Measurements from ENCODE around the gene TCF20.
A peak's percentile ranks its signal among the peaks of the same experiment; 100 is the strongest.

TCF20 gene

DNA sequence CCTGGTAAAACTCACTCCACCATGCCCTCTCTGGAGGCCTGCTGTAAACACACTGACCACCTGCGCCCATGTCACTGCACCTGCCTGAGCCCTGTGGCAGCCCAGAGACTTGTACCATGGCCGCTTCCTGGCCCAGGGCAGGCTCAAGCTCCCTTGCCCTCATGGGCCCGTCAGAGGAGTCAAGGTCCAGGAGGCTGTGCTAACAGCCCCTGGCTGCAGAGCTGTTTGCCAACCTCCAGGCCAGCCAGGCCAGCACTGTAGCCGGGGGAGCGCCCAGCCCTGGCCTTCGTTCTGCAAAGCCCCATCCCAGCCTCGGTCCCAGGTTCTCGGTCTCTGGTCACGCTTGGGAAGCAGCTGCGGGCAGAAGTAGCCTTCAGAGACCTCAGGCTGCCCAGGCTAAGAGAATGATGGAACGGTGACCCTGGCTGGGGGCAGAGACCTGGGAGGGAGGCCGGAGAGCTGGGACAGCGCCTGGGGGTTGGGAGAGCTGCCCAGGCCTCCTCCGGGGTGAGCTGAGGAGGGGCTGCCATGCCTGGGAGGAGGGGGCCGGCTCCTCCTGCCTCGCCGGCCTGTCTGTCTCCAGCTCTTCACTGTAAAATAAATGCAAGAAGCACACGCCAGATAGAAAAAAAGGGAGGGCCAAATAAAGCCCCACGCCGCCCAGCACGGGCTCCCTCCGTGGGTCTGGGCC lies 11.9 kb upstream of the TCF20 start:
- no peak for DNase-seq (ENCODE audit: low spot score)

DNA sequence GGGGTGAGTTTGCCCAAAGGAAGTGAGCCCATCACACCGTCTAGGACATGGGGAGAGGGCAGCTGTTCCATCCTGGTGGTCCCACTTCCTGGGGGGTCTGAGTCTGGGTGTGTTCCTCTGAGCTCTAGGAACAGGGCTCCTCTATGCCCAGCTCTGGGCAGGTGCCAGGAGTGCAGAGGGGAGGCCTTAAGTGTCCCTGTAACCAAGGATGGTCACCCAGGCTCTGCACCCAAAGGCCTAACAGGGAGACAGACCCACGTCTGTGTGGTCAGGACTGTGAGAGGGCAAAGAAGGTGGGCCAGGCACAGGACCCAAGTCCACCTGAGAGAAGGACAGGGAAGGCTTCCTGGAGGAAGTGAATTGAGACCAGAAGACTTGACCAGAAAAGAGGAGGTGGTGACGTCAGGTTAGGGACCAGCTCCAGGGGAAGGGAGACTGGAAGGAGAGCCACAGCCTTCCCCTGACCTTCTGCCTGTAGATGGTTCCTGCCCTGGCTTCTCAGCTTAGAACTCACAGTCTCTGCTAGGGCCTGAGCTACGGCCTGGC lies 11.3 kb upstream of the TCF20 start:
- DNase-seq (ENCODE audit: low spot score), result no peak

DNA sequence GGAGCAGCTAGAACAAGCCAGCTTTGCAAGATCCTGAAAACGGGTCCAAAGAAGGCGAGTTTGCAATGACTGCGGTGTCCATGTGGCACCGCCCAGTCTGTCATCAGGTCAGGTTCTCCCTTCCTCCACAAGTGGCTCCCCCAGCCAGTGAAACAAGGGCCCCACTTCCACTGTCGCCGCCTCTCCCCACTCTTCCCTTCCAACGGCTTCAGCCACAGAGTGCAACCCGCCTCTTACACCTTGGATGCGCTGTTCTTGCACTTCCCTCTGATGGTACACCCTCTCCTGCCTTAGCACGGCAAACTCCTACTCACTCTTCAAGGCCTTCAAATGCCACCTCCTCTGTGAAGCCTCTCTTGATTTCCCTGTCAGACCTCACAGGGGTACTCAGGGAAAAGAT lies 10.8 kb upstream of the TCF20 start:
- DNase-seq (ENCODE audit: low spot score), result no peak

DNA sequence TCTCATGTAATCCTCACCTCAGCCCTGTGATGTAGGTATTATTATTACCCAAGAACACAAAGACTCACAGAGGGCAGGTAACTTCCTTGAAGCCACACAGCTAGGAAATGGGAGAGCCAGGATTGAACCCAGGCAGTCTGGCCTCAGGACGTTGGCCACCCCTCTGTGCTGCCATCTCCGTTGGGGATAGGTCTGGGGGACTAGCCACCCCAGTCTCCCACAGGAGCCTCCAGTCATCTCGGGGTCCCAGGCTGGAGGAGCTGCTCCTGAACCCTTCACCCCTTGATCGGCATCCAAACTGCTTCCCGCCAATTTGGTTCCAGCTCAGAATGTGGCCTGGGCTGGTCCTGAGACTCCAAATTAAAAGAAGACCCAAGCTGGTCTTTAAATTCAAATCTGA lies 10.4 kb upstream of the TCF20 start:
- DNase-seq (ENCODE audit: low spot score), result peak; percentile 23

DNA sequence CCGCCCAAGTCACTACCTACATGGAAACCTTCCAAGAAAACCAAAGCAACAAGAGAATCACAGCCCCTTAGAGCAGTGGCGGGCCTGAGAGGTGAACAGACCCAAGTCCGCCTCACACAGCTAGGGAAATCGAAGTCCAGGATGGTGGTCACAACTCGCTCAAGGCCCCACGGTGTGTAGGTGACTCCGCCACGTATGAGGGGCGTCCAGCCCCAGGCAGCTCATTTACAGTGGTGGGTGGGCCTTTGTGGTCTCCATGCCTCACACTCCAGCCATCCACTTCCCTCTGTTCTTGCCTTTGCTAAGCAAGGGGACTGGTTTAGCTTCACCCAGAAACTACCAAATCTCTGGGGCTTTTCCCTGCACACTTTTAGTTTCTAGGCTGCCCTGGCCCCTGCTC lies 9.7 kb upstream of the TCF20 start:
- no peak for DNase-seq (ENCODE audit: low spot score)

DNA sequence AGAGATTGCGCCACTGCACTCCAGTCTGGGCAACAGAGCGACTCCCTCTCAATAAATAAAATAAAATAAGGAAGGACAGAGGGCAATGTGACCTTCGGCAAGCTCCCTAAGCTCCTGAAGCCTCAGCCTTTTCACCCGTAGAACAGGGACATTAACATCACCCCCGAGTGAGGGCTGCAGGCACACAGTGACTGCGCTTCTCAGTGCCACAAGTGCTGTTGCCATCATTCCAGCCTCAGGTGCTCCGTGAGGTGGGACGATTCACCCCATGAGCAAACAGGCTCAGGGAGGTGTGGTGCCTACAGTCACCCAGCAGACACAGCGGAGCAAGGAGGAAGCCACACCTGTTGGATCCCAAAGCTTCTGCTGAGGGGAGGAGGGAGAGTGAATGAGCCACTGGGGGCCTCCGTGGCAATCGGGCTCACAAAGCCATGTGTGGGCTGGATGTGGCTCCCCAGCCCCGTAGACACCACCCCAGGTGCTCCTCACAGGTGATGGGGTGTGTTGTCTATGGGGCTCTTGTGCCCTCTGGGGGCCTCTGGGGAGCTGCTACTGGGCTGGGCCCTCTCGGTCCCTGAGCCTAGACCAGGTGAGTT lies 9.1 kb upstream of the TCF20 start:
- DNase-seq (ENCODE audit: low spot score), result no peak

DNA sequence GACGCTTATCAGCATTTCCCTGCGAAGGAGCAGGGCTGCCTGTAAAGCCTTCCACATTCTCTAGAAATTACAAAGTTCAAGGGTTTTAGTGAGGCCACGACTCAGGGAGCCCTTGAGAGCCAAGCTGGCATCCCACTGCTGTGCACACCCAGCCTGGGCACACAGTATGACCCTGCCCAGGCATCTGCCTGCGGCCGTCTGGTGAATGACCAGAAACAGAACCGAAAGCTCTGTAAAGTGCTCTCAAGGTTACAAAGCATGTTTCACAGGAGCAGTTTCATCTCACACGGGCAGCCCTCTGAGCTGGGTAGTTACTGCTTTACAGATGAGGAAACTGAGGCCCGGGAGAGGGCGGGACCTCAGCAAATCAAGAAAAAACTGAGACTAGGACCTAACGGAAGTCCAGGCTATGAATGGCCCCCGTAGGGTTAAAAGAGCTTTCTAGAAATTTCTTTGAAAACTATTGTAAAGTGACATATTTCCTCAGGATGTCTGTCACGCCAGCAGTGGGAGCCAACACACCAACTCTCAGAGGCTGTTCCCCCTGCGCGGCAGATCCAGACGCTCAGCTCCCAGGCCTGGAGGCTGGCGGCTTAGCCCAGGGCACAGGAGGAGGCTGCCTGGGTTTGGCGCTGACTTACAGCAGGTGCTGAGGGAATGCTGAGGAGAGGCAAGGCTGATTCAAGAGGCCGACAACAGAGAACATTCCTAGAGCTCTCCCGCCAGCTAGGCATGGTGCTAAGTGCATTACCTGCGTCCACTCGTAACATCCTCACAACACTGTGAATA lies 7.7 kb upstream of the TCF20 start:
- no peak for DNase-seq (ENCODE audit: low spot score)

DNA sequence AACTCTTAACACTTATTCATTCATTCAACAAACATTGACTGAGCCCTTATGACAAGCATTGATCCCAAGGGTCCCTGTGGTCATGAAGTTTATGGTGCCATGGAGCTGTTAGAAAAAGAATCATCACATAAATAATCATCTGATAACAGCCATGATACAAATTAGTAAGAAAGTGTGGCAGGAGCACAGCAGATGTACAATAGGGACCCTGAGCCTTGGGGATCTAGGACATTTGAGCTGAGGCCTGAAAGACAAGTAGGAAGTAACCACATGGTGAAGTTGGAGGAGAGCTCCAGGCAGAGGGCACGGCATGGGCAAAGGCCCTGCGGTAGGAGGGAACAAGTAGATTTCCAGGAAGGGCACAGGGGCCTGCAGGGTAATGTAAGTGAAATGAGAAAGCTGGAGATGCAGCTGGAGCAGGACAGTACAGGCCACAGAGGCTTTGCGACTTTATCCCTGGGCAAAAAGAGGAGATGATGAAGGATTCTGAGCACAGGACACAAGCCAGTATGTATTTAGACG lies 6.8 kb upstream of the TCF20 start:
- DNase-seq (ENCODE audit: low spot score), result no peak

DNA sequence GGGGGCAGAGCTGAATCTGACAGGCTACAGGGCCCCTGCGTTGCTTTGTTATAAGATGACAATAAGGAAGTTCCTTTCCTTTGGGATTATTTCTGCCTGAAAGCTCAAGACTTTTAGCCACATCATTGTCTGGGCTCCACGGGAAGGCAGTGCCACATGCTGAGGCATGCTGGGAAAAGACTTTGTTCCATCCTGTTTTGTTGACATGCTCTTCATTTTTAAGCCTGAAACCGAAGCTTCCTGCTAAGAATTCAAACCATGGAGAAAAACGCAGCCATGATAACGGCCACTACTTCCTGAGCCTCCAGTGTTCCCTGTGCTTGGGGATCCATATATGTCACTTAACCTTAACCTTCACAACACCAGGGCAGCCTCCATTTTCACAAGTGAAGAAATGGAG lies 5.5 kb upstream of the TCF20 start:
- DNase-seq (ENCODE audit: low spot score), result no peak

DNA sequence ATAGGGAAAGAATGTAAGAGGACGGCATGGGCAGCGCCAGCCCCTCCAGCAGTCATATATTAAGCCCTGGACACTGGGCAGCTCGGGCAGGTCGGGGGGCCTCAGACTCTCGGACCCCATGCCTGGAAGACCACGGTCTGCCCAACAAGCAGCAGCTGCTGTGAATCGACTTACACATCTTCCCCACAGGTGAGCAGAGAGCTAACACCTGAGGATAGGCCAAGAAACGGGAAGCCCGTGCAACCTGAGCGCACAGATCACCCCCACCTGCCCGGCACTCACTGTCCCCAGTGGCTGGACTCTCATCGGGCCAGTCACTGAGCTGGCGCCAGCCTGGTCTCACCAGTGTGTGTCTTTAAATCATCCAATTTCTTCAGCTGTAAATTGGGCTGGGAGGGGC lies 4.7 kb upstream of the TCF20 start:
- DNase-seq (ENCODE audit: low spot score), result no peak

DNA sequence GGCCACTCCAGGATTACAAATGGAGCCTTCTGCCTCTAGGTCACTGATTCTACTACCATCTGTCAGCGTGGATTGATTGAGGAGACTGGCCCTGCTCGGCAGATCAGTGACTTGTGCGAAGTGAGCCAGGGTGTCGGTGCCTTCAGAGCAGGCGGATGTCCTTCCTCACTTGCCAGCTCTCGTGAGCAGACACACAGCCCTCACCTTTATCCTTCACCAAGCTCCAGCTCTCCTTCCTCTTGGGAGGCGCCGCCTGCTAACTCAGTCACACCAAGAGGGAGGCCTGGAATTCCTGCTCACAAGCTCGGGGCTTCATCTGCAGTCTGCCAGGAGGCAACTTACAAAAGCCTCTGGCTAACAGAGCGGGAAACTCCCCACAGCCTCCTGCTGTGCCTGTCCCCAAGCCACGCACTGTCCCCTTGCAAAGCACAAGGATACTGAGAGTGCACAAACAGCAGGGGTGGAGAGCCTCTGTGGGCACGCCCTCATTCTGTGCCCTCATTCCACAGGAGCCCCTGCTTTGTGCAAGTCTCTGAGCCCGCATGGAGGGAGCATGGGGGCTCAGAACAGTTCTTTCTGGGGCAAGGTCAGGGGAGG lies 3.5 kb upstream of the TCF20 start:
- no peak for DNase-seq (ENCODE audit: low spot score)

DNA sequence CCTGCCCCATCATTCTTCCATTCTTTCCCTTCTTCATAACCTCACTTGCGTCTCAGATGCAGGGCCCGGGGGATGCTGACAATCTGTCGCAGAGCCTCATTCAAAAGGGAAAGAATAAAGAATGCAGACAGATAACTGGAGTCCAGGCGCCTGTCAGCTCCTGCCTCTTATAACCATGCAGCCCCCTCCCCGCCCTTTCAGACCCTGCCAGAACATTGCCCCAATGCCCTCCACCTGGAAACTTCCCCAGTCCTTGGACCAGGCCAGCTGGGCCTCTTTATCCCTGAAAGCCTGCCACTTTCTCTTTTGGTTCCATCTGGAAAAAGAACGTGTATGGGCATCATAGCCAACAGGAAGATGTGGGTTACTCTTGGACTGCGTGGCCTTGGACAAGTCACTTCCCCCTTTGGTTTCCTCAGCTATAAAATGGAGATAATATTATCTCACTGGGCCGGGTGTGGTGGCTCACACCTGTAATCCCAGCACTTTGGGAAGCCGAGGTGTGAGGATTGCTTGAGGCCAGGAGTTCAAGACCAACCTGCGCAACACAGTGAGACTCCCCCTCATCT lies 2.1 kb upstream of the TCF20 start:
- DNase-seq (ENCODE audit: low spot score), result no peak

DNA sequence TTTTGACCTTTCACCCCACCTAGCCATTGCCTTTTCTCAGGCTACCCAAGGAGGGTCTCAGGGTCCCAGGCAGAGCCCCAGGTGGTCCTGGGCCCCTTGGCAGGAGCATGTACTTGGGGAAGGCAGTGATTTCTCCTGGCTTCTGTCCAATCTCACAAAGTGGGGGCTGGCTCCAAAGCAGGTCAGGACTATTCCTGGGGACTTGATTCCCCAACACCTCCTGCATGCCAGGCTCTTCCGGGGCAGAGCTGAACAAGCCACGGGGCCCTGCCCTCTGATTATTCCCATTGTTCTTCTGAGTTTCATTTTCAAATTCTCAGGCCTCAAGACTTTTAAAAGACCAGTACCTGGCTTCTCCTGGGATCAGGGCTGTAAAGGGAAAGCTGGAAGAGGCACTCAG lies 1.5 kb upstream of the TCF20 start:
- no peak for DNase-seq (ENCODE audit: low spot score)

DNA sequence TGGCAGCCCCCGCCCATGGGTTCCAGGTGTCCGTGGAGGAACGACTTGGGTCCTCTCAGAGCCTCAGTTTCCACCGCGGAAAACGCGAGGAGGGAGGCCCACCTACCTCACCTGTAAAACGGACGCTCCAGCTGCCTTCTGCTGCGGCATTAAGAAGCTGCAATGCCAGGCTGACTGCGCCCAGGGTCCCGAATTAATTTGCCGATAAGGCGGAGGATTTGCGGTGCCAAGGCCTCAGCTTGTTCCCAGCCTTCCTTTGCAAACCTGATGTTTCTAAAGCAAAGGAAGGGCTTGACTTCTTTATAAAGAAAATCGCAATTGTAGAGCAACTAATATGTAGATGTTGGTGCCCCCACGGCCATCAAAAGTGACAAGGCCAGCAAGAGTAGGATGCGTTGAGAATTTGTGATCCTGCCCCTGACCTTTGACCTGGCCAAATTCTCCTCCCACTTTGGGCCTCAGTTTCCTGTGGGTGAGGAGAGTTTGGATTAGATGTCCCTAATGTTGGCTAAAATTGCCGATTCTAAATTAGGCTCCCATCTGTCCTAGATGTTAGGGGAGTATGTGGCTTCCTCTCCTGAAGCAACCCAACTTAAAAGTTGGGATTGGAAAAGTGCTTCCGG lies 849 bp upstream of the TCF20 start:
- DNase-seq (ENCODE audit: low spot score), result no peak

DNA sequence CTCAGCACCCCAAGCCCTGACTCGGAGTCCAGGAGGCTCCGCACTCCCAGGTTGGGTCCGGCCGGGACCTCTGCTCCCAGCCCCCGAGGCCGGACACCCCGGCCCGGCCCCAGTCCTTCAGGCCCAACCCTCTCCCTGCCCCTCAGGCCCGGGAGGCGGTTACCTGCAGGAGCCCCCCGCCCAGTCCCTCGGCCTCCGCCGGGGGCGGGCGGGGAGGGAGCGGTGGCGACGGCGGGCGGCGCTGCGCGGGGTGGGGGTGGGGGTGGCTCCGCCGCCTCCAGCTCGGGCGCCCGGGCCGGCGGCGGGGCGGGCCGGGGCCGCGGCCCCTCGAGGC lies 310 bp downstream of the TCF20 start:
- DNase-seq (ENCODE audit: low spot score), result no peak

DNA sequence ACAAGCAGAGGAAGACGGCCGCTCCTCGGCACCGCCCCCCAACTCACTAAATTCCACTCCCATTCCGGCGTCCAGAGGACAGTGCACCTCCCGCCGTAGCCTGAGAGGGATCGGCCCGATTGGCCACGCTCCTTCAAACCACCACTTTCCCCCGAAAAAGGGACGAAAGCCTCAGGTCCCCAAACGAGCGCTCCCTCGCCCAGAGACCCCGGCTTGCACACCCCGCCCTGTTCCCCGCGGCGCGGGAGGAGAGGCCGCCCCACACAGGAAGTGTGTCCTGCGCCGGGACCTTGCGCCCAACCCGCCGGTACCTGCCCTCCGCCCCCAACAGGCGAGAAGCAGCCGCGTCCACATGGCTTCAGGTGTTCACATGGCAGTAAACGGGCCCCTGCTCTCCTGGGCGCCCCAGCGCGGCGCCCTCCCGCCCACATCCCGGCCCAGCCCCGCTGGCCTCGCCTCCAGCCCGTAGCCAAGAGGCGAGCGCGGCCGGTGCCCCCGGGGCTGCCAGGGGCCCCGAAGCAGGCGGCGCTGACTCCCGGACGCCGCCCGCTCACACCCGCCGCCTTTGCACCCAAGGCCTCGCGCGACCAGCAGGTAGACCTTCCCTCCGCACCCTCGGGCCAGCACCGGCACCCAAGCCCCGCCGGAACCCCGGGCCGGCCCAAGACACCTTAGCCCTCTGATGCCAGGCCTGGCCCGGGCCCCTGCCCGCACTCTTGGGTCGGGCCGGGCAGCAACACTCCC lies 849 bp downstream of the TCF20 start:
- peak; percentile 77 for DNase-seq (ENCODE audit: low spot score)

DNA sequence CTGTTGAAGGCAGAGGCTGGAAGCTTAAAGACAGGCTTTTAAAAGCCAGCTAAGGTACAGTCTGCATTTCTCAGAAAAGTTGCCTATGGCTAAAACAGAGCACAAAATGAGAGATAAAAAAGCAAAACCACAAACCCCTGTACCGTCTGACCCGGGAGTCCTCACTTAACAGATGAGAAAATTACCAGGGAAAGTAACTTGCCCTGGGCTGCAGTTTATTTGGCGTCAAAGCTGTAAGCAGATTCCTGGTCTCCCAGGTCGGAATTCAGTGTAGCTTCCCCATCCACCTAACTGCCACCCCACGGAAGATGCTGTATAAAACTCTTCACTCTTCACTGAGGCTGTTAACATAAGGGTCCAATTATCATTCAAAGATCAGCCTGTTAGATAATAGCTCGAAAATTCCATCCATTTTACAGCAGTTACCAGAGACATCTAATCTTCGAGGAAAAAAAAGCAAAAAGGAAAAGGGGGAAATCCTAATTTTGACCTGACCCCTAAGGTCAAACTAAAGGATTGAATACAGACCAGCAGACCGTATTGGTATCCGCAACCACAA lies 1.5 kb downstream of the TCF20 start:
- DNase-seq (ENCODE audit: low spot score), result no peak

DNA sequence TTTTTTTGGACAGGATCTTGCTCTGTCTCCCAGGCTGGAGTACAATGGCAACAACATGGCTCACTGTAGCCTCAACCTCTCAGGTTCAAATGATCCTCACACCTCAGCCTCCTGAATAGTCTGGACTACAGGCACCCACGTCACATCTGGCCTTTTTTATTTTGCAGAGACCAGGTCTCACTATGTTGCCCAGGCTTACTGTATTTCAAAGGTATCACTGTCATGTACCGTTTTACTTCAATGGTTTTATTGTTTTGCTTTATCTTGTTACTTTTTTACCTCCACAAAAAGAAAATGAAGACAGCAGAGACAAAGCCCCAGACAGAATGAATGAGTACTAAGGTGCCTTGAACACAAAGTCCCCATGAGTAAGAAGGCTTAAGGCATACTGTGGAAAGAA lies 5.1 kb downstream of the TCF20 start:
- no peak for DNase-seq (ENCODE audit: low spot score)

DNA sequence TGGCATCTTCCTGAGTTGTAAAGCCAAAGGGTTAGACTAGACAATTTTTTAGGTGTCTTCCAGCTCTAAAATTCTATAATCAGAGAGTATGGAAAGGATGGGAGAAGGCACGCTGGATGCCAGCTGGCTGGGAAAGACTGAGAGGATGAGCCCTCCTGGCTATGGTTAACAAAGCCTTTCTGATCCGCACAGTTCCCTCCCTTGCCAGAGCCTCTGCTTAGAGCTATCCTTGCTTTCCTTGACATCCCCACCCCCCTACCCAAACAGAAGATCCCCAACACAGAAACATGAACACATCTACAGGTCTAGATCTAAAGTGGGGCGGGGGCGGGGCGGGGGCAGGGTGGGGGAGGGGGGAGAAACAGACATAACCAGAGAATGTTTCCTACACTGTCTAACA lies 6.5 kb downstream of the TCF20 start:
- DNase-seq (ENCODE audit: low spot score), result no peak

DNA sequence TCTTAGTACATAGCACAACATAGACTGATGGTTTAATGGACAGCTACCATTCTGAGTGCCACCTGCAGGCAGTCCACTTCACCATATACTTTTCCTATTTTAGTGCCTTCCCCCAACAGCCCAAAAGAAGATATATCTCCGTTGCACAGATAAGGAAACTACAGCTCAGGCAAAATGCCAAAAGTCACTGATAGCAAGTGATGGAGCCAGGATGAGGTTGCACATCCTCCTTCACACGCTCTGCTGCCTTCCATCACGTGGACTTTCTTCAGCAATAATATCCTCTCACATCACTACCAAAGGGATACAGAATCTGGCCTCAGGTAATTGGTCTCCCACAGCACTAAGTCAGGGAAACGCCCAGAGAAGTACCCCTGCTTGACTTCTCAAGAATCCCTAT lies 7.5 kb downstream of the TCF20 start:
- DNase-seq (ENCODE audit: low spot score), result no peak

DNA sequence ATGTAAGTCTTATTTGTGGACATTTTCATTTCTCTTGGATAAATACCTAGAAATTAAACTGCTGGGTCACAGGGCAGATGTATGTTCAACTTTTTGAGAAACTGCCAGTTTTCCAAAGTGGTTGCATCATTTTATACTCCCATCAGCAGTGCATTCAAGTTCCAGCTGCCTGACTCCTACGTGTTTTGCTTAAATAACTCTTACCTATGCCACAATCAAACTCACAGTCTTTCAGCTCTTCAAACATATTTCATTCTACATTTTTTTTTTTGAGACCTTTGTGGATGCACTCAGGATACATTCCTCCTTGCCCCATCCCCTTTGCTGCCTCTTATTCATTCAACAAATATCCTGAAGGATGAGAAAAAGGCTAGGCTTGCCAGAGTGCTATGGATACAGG lies 9.2 kb downstream of the TCF20 start:
- no peak for DNase-seq (ENCODE audit: low spot score)

Measured in kidney tubule cell (primary cell).